GM23338 (cell line): Measurements from ENCODE around the gene DOCK3. TPM values are rescaled to one million over a fixed set of nuclear protein-coding genes. Genes with fewer than 3 reads are reported as not detected.

Source experiments
- ATAC-seq: fragments of 200-7000 bp; cut with Tn5 transposase; 3 replicates; pipeline ENCODE4 v1.9.1; 2020
- DNase-seq: peaks from one replicate; pipeline ENCODE4 v3.0.0-alpha.2; 2015; ENCODE audit warnings: low spot score
- H2AFZ ChIP-seq: fragments of 200-600 bp; sonication (generic); 2 replicates; pipeline ENCODE4 v1.8.0; 2016; ENCODE audit warnings: antibody characterized with exemption, mild to moderate bottlenecking, moderate library complexity
- H3F3A ChIP-seq: fragments of 200-600 bp; sonication (generic); replicated peaks from 2 replicates; pipeline ENCODE4 v1.8.0; 2017; ENCODE audit warnings: antibody characterized with exemption, mixed run types, low read depth
- H3K27ac ChIP-seq: fragments of 200-600 bp; sonication (generic); 2 replicates; pipeline ENCODE4 v1.6.1; 2016; ENCODE audit warnings: low read depth
- H3K27me3 ChIP-seq: fragments of 200-600 bp; sonication (generic); 2 replicates; pipeline ENCODE4 v1.8.0; 2016; ENCODE audit warnings: mild to moderate bottlenecking, mixed run types, moderate library complexity; ENCODE audit not compliant: insufficient read depth
- H3K36me3 ChIP-seq: fragments of 200-600 bp; sonication (generic); 2 replicates; pipeline ENCODE4 v1.8.0; 2016; ENCODE audit warnings: mild to moderate bottlenecking; ENCODE audit not compliant: insufficient read depth
- H3K4me1 ChIP-seq: fragments of 200-600 bp; sonication (generic); 2 replicates; pipeline ENCODE4 v1.8.0; 2016; ENCODE audit warnings: mild to moderate bottlenecking, moderate library complexity; ENCODE audit not compliant: insufficient read depth
- H3K4me2 ChIP-seq: fragments of 200-600 bp; sonication (generic); 2 replicates; pipeline ENCODE4 v1.7.1; 2017; ENCODE audit warnings: mixed run types
- H3K4me3 ChIP-seq: fragments of 200-600 bp; sonication (generic); 2 replicates; pipeline ENCODE4 v1.6.1; 2016; ENCODE audit warnings: mixed run types
- H3K79me2 ChIP-seq: fragments of 200-600 bp; sonication (generic); replicated peaks from 2 replicates; pipeline ENCODE4 v1.8.0; 2017; ENCODE audit warnings: mild to moderate bottlenecking; ENCODE audit not compliant: insufficient read depth
- H3K9me2 ChIP-seq: fragments of 200-600 bp; sonication (generic); 2 replicates; pipeline ENCODE4 v1.8.0; 2017; ENCODE audit not compliant: insufficient read depth
- H4K20me1 ChIP-seq: fragments of 200-600 bp; sonication (generic); replicated peaks from 2 replicates; pipeline ENCODE4 v1.8.0; 2017; ENCODE audit warnings: mild to moderate bottlenecking; ENCODE audit not compliant: insufficient read depth
- H3K27ac Mint-ChIP-seq: 2 replicates; pipeline ENCODE4 v1.8.0; 2020; ENCODE audit warnings: inconsistent platforms, mild to moderate bottlenecking, moderate library complexity, mixed read lengths
- H3K27me3 Mint-ChIP-seq: 3 replicates; pipeline ENCODE4 v1.8.0; 2022; ENCODE audit warnings: low read depth, mild to moderate bottlenecking, moderate library complexity, mixed read lengths, inconsistent platforms; ENCODE audit not compliant: insufficient read depth, poor library complexity
- H3K36me3 Mint-ChIP-seq: 3 replicates; pipeline ENCODE4 v1.8.0; 2021; ENCODE audit warnings: low read depth, mild to moderate bottlenecking, inconsistent platforms, moderate library complexity, mixed read lengths
- H3K4me1 Mint-ChIP-seq: 3 replicates; pipeline ENCODE4 v1.8.0; 2020; ENCODE audit warnings: mild to moderate bottlenecking, inconsistent platforms, mixed read lengths
- H3K4me3 Mint-ChIP-seq: 3 replicates; pipeline ENCODE4 v1.8.0; 2021; ENCODE audit warnings: moderate library complexity, mild to moderate bottlenecking, inconsistent platforms, mixed read lengths
- H3K9me3 Mint-ChIP-seq: 3 replicates; pipeline ENCODE4 v1.8.0; 2020; ENCODE audit warnings: moderate library complexity, mild to moderate bottlenecking, inconsistent platforms, mixed read lengths
- CREB1 ChIP-seq: fragments of 250-450 bp; sonication (Bioruptor Pico); IDR thresholded peaks from 2 replicates; pipeline ENCODE4 v1.5.0; 2020; ENCODE audit warnings: low read depth, mild to moderate bottlenecking, moderate library complexity
- CTCF ChIP-seq, 2 experiments: fragments of 200-600 bp in 1 of 2; sonication (generic) in 1 of 2; conservative IDR thresholded peaks; 2 replicates each; pipeline versions ENCODE4 v1.5.1 to v1.6.1; 2016 to 2017; ENCODE audit warnings: antibody characterized with exemption in 2 of 2, low read depth in 2 of 2, mild to moderate bottlenecking in 2 of 2, moderate library complexity in 1 of 2
- EZH2 ChIP-seq: fragments of 200-600 bp; sonication (generic); IDR thresholded peaks from one replicate; pipeline ENCODE4 v1.8.0; 2017; ENCODE audit warnings: antibody characterized with exemption, mild to moderate bottlenecking, low read depth; ENCODE audit not compliant: unreplicated experiment
- EZH2phosphoT487 ChIP-seq: fragments of 200-600 bp; sonication (generic); IDR thresholded peaks from one replicate; pipeline ENCODE4 v1.8.1; 2018; ENCODE audit warnings: antibody characterized with exemption; ENCODE audit not compliant: unreplicated experiment
- JUNB ChIP-seq: IDR thresholded peaks from one replicate; pipeline ENCODE4 v1.6.1; 2016; ENCODE audit warnings: antibody characterized with exemption; ENCODE audit not compliant: unreplicated experiment
- NANOG ChIP-seq: IDR thresholded peaks from 2 replicates; pipeline ENCODE4 v1.6.1; 2016; ENCODE audit warnings: antibody characterized with exemption, borderline replicate concordance
- POLR2AphosphoS5 ChIP-seq: IDR thresholded peaks from 2 replicates; pipeline ENCODE4 v1.6.1; 2016; ENCODE audit warnings: antibody characterized with exemption, low read depth
- ZNF114 ChIP-seq: fragments of 250-450 bp; sonication (Bioruptor Pico); IDR thresholded peaks from 2 replicates; pipeline ENCODE4 v1.5.0; 2020; ENCODE audit warnings: mild to moderate bottlenecking, moderate library complexity
- ZNF331 ChIP-seq: fragments of 250-450 bp; sonication (Bioruptor Pico); IDR thresholded peaks from 2 replicates; pipeline ENCODE4 v1.5.0; 2020; ENCODE audit warnings: low read depth, mild to moderate bottlenecking, moderate library complexity
- ZNF462 ChIP-seq: fragments of 250-450 bp; sonication (Bioruptor Pico); IDR thresholded peaks from 2 replicates; pipeline ENCODE4 v1.5.0; 2020; ENCODE audit warnings: mild to moderate bottlenecking, moderate library complexity
- polyA plus RNA-seq: library from polyadenylated mRNA; unstranded; fragments of >200 nt; fragmentation: Nextera tagmentation; extraction: Ambion mirVana; gene quantifications from 2 replicates; pipeline ENCODE4 v1.2.1, GENCODE V29; 2016
- total RNA-seq: library from RNA; depleted of rRNA; stranded (reverse); fragments of >200 nt; shearing (Covaris generic); gene quantifications from 2 replicates; pipeline ENCODE4 v1.2.3, GENCODE V29; 2014
- TF ChIP-seq, protein P1 (sequence below): IDR thresholded peaks from 2 replicates; pipeline ENCODE4 v1.6.1; 2016; ENCODE audit warnings: antibody characterized with exemption

DOCK3 gene
- total and polyA plus RNA-seq, 2 experiments from 2014 or later: 2.4 to 5.6 TPM

GRCh38 chr3:50632450-50632849 is 42.3 kb upstream of the DOCK3 start:
- Histone ChIP-seq H3K9me2 (no peaks in the 10 kb centered on the region), H3K4me3 (no peak overlapping the region), H2AFZ (no peak overlapping the region), H3K36me3 (no peaks in the 10 kb centered on the region), H3K79me2 (peaks cover 16% of the 10 kb centered on the region), H3K27me3 (no peaks in the 10 kb centered on the region), H3K4me2 (no peak overlapping the region), H3K4me1 (peaks cover 12% of the 10 kb centered on the region), H3F3A (no peaks in the 10 kb centered on the region), H3K27ac (no peak overlapping the region), H4K20me1 (peaks cover 9% of the 10 kb centered on the region; the same call in 1 of the 2 replicates)
- H3K36me3 Mint-ChIP-seq: no peaks in the 10 kb centered on the region; the same call in 1 of the 3 replicates
- H3K4me3 Mint-ChIP-seq: no peak overlapping the region
- H3K4me1 Mint-ChIP-seq: peaks cover 32% of the 10 kb centered on the region
- TF ChIP-seq ZNF331: no peak
- no peak for TF ChIP-seq ZNF462
- no peak for TF ChIP-seq ZNF114
- TF ChIP-seq NANOG: no peak
- no peak for TF ChIP-seq EZH2phosphoT487
- TF ChIP-seq CREB1 (CRISPR knock-in tag): no peak
- no peak for TF ChIP-seq POLR2AphosphoS5
- H3K27me3 Mint-ChIP-seq: peaks cover 14% of the 10 kb centered on the region
- ATAC-seq (no peak), DNase-seq (no peak)
- H3K27ac Mint-ChIP-seq: no peak overlapping the region
- H3K9me3 Mint-ChIP-seq: no peaks in the 10 kb centered on the region

GRCh38 chr3:50633230-50633790 is 41.4 kb upstream of the DOCK3 start:
- no peak overlapping the region for H3K27ac ChIP-seq
- no peak overlapping the region for H3K4me3 ChIP-seq
- Mint-ChIP-seq H3K4me1 (peaks cover 33% of the 10 kb centered on the region), H3K36me3 (no peaks in the 10 kb centered on the region; the same call in 1 of the 3 replicates), H3K27ac (no peak overlapping the region), H3K27me3 (peaks cover 15% of the 10 kb centered on the region), H3K9me3 (no peaks in the 10 kb centered on the region), H3K4me3 (no peak overlapping the region)
- H2AFZ ChIP-seq: no peak overlapping the region
- peaks cover 9% of the 10 kb centered on the region; the same call in 1 of the 2 replicates for H4K20me1 ChIP-seq
- H3K79me2 ChIP-seq: peaks cover 12% of the 10 kb centered on the region
- DNase-seq (no peak), ATAC-seq (no peak)
- H3K27me3 ChIP-seq: no peaks in the 10 kb centered on the region
- H3K4me2 ChIP-seq: no peak overlapping the region
- H3F3A ChIP-seq: no peaks in the 10 kb centered on the region
- H3K36me3 ChIP-seq: no peaks in the 10 kb centered on the region
- H3K9me2 ChIP-seq: no peaks in the 10 kb centered on the region
- peaks cover 18% of the 10 kb centered on the region for H3K4me1 ChIP-seq
- TF ChIP-seq CREB1 (CRISPR knock-in tag): no peak
- no peak for TF ChIP-seq ZNF114
- TF ChIP-seq ZNF331: no peak
- TF ChIP-seq, protein P1, sequence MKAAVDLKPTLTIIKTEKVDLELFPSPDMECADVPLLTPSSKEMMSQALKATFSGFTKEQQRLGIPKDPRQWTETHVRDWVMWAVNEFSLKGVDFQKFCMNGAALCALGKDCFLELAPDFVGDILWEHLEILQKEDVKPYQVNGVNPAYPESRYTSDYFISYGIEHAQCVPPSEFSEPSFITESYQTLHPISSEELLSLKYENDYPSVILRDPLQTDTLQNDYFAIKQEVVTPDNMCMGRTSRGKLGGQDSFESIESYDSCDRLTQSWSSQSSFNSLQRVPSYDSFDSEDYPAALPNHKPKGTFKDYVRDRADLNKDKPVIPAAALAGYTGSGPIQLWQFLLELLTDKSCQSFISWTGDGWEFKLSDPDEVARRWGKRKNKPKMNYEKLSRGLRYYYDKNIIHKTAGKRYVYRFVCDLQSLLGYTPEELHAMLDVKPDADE: no peak
- no peak for TF ChIP-seq NANOG
- TF ChIP-seq EZH2phosphoT487: no peak
- TF ChIP-seq JUNB: no peak
- TF ChIP-seq CTCF (conservative IDR thresholded peaks at IDR 0.05; ENCODE audit: low read depth in 2 of 2): no peak
- TF ChIP-seq EZH2: no peak
